Breast epithelium (tissue), 3 donors: ENCODE results near the gene CORO2B.

Experiments used
- POLR2A ChIP-seq: fragments of 450-650 bp; IDR thresholded peaks from one replicate; pipeline ENCODE4 v1.6.1; 2016; ENCODE audit warnings: antibody characterized with exemption, mild to moderate bottlenecking, moderate library complexity
- POLR2AphosphoS5 ChIP-seq, 3 donors: sonication (generic); formaldehyde crosslinking; IDR thresholded peaks; one replicate each; pipeline ENCODE4 v1.6.1; 2017; ENCODE audit warnings: antibody characterized with exemption in 3 of 3
- TF ChIP-seq, protein P1 (sequence below), 3 donors: fragments of 450-650 bp; IDR thresholded peaks; one replicate each; pipeline ENCODE4 v1.5.1; 2016 to 2017; ENCODE audit warnings: antibody characterized with exemption in 3 of 3, mild to moderate bottlenecking in 3 of 3, moderate library complexity in 3 of 3

DNA sequence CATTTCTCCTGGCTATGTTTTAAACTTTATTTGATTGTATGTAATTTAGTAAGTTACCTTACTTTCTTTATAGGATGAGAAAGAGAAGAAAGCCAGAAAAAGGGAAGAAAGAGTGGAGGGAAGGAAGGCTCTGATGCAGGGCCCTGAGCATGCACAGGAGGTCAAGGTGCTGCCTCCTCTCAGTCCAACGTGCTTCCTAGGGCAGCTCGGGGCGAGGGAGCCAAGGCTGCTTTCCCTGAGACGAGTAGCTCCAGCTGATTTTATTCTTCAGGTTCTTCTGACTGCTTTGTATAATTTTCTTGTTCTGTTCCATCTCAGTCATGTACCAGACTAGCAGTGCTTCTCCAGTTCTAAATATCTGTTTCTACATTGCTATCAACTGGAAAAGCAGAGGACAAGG lies 3.4 kb downstream of the CORO2B start:
- TF ChIP-seq, protein P1, sequence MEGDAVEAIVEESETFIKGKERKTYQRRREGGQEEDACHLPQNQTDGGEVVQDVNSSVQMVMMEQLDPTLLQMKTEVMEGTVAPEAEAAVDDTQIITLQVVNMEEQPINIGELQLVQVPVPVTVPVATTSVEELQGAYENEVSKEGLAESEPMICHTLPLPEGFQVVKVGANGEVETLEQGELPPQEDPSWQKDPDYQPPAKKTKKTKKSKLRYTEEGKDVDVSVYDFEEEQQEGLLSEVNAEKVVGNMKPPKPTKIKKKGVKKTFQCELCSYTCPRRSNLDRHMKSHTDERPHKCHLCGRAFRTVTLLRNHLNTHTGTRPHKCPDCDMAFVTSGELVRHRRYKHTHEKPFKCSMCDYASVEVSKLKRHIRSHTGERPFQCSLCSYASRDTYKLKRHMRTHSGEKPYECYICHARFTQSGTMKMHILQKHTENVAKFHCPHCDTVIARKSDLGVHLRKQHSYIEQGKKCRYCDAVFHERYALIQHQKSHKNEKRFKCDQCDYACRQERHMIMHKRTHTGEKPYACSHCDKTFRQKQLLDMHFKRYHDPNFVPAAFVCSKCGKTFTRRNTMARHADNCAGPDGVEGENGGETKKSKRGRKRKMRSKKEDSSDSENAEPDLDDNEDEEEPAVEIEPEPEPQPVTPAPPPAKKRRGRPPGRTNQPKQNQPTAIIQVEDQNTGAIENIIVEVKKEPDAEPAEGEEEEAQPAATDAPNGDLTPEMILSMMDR (IDR thresholded peaks at IDR 0.05), result no peak
- TF ChIP-seq POLR2AphosphoS5 (IDR thresholded peaks at IDR 0.05), result no peak
- TF ChIP-seq POLR2A, result no peak
